Endodermal cell (in vitro differentiated cells): ENCODE data around the gene LRRK1. TPM values are rescaled to one million over a fixed set of nuclear protein-coding genes. Genes with fewer than 3 reads are reported as not detected.

Experiments used
- DNase-seq: peaks from one replicate; pipeline ENCODE4 v3.0.0-alpha.2; 2017
- H3K27ac ChIP-seq: 2 replicates; pipeline ENCODE4 v1.5.1; 2013; ENCODE audit warnings: mild to moderate bottlenecking, low read depth, low read length, moderate library complexity
- H3K27me3 ChIP-seq: 2 replicates; pipeline ENCODE4 v1.6.1; 2013; ENCODE audit warnings: mild to moderate bottlenecking, low read length, moderate library complexity; ENCODE audit not compliant: insufficient read depth, control insufficient read depth, poor library complexity, severe bottlenecking
- H3K36me3 ChIP-seq: 2 replicates; pipeline ENCODE4 v1.7.0; 2013; ENCODE audit warnings: mild to moderate bottlenecking, low read length, moderate library complexity; ENCODE audit not compliant: control insufficient read depth, insufficient read depth
- H3K4me1 ChIP-seq: one replicate; pipeline ENCODE4 v1.7.0; 2013; ENCODE audit warnings: low read length; ENCODE audit not compliant: control insufficient read depth, insufficient read depth
- H3K4me3 ChIP-seq: 2 replicates; pipeline ENCODE4 v1.5.1; 2013; ENCODE audit warnings: mild to moderate bottlenecking, low read length, moderate library complexity
- H3K9ac ChIP-seq: 2 replicates; pipeline ENCODE4 v1.6.1; 2013; ENCODE audit warnings: mild to moderate bottlenecking, low read length, moderate library complexity; ENCODE audit not compliant: poor library complexity, severe bottlenecking; ENCODE audit errors: extremely low read depth
- H3K9me3 ChIP-seq: 2 replicates; pipeline ENCODE4 v1.6.1; 2013; ENCODE audit warnings: mild to moderate bottlenecking, low read length, moderate library complexity; ENCODE audit not compliant: control insufficient read depth
- H3K27ac Mint-ChIP-seq: 2 replicates; pipeline ENCODE4 v1.8.0; 2020; ENCODE audit warnings: mixed read lengths
- H3K27me3 Mint-ChIP-seq: 2 replicates; pipeline ENCODE4 v1.8.0; 2021; ENCODE audit warnings: mild to moderate bottlenecking, mixed read lengths; ENCODE audit not compliant: insufficient read depth
- H3K36me3 Mint-ChIP-seq: 2 replicates; pipeline ENCODE4 v1.8.0; 2020; ENCODE audit warnings: low read depth, mixed read lengths
- H3K4me1 Mint-ChIP-seq: 2 replicates; pipeline ENCODE4 v1.8.0; 2020; ENCODE audit warnings: mixed read lengths
- H3K4me3 Mint-ChIP-seq: 2 replicates; pipeline ENCODE4 v1.8.0; 2020; ENCODE audit warnings: mild to moderate bottlenecking, moderate library complexity, mixed read lengths
- H3K9me3 Mint-ChIP-seq: 2 replicates; pipeline ENCODE4 v1.8.0; 2020; ENCODE audit warnings: mild to moderate bottlenecking, mixed read lengths
- CTCF ChIP-seq: fragments of 200-600 bp; sonication (generic); conservative IDR thresholded peaks from 2 replicates; pipeline ENCODE4 v1.5.0; 2021; ENCODE audit warnings: antibody characterized with exemption, mild to moderate bottlenecking
- WGBS, 2 experiments: methylation state at CpG; one replicate each; pipeline versions ENCODE4 v1.1.5 to v1.1.7; 2013; ENCODE audit warnings: missing lambda C conversion rate in 2 of 2, mixed read lengths in 1 of 2; ENCODE audit not compliant: insufficient coverage in 1 of 2, insufficient read length in 1 of 2; 5-methylcytosine and 5-hydroxymethylcytosine counted together
- total RNA-seq, 2 donors: library from RNA; stranded (reverse); fragmentation: NEBNext Ultra II Directional in 1 of 2; extraction: Animal tissue kit (Norgen Biotek cat#: 25700) in 1 of 2; gene quantifications; 2 replicates in 1 of 2; 3 replicates in 1 of 2; pipeline ENCODE4 v1.2.1, GENCODE V29; 2021

Gene LRRK1
- total RNA-seq, 2 donors from 2014 or later: 2.7 to 5.1 TPM

- Histone ChIP-seq H3K4me1 (no peaks in the 10 kb centered on the region), H3K27me3 (no peaks in the 10 kb centered on the region), H3K27ac (no peak overlapping the region), H3K36me3 (no peaks in the 10 kb centered on the region), H3K9ac (no peak overlapping the region), H3K4me3 (no peak overlapping the region), H3K9me3 (peaks cover 4% of the 10 kb centered on the region)
- DNase-seq: no peak
- no peak overlapping the region for H3K4me3 Mint-ChIP-seq
- H3K36me3 Mint-ChIP-seq: no peaks in the 10 kb centered on the region
- 91% methylated on average over 3 of the region's 3 CpGs; no CpG with 5 or more reads in 1 of the 2 experiments for WGBS, 2 experiments
- no peak for TF ChIP-seq CTCF
- H3K27me3 Mint-ChIP-seq: no peaks in the 10 kb centered on the region
- peaks cover 4% of the 10 kb centered on the region for H3K9me3 Mint-ChIP-seq
- no peaks in the 10 kb centered on the region for H3K4me1 Mint-ChIP-seq
- no peak overlapping the region for H3K27ac Mint-ChIP-seq
Observed at GRCh38 chr15:101039461-101039860, 120.3 kb downstream of the LRRK1 start.

GRCh38 chr15:101042320-101042719 lies 123.2 kb downstream of the LRRK1 start:
- peaks cover 15% of the 10 kb centered on the region for H3K27me3 Mint-ChIP-seq

GRCh38 chr15:101043011-101043410 lies 123.9 kb downstream of the LRRK1 start:
- peak; percentile 42 for DNase-seq
- H3K9ac ChIP-seq: no peak overlapping the region
- no peak for TF ChIP-seq CTCF
- Mint-ChIP-seq H3K9me3 (no peaks in the 10 kb centered on the region), H3K4me1 (no peaks in the 10 kb centered on the region), H3K36me3 (no peaks in the 10 kb centered on the region), H3K27me3 (peaks cover 19% of the 10 kb centered on the region), H3K27ac (no peak overlapping the region), H3K4me3 (no peak overlapping the region)
- H3K9me3 ChIP-seq: no peaks in the 10 kb centered on the region
- WGBS, 2 experiments: 99 to 100% methylated on average over 4 to 5 of the region's 5 CpGs
- no peaks in the 10 kb centered on the region for H3K4me1 ChIP-seq
- H3K27me3 ChIP-seq: peaks cover 8% of the 10 kb centered on the region
- H3K4me3 ChIP-seq: no peak overlapping the region
- H3K36me3 ChIP-seq: no peaks in the 10 kb centered on the region
- no peak overlapping the region for H3K27ac ChIP-seq

More at GRCh38 chr15:101042320-101042719, 123.2 kb downstream of the LRRK1 start:
- Mint-ChIP-seq H3K9me3 (no peaks in the 10 kb centered on the region), H3K27ac (no peak overlapping the region), H3K4me3 (no peak overlapping the region), H3K4me1 (no peaks in the 10 kb centered on the region), H3K36me3 (no peaks in the 10 kb centered on the region)
- Histone ChIP-seq H3K9ac (no peak overlapping the region), H3K27me3 (peaks cover 2% of the 10 kb centered on the region), H3K36me3 (no peaks in the 10 kb centered on the region), H3K9me3 (no peaks in the 10 kb centered on the region), H3K4me3 (no peak overlapping the region), H3K27ac (no peak overlapping the region), H3K4me1 (no peaks in the 10 kb centered on the region)
- no peak for TF ChIP-seq CTCF
- DNase-seq: peak; percentile 18
- 89 to 100% methylated on average over 3 to 4 of the region's 4 CpGs for WGBS, 2 experiments
